ENCODE data around the gene RGSL1.

Gene RGSL1

DNA sequence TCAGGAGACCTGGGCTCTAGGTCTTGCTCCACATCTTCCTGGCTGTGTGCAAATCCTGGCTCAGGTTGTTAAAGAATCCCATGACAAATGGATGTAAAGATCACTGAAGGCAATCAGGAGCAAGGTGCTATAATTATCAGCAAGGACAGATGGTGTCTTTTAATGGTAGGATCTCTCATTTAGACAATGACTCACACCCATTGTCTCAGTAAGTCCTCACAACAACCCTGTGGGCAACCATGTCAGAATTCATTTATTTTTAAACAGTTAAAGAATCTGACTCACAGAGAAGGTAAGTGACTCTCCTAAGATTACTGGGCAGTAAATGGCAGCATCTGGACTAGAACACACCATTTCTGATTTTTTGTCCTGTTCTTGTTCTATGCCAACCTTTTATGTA, 106.3 kb downstream of the RGSL1 start:
- no peak overlapping the region for H3K4me3 ChIP-seq (ENCODE audit: low read depth, low read length)
- TF ChIP-seq, protein P1, sequence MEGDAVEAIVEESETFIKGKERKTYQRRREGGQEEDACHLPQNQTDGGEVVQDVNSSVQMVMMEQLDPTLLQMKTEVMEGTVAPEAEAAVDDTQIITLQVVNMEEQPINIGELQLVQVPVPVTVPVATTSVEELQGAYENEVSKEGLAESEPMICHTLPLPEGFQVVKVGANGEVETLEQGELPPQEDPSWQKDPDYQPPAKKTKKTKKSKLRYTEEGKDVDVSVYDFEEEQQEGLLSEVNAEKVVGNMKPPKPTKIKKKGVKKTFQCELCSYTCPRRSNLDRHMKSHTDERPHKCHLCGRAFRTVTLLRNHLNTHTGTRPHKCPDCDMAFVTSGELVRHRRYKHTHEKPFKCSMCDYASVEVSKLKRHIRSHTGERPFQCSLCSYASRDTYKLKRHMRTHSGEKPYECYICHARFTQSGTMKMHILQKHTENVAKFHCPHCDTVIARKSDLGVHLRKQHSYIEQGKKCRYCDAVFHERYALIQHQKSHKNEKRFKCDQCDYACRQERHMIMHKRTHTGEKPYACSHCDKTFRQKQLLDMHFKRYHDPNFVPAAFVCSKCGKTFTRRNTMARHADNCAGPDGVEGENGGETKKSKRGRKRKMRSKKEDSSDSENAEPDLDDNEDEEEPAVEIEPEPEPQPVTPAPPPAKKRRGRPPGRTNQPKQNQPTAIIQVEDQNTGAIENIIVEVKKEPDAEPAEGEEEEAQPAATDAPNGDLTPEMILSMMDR (conservative IDR thresholded peaks at IDR 0.05; ENCODE audit: low read depth, low read length): no peak
- no peak for DNase-seq (ENCODE audit: low read depth)

GRCh38 chr1:182560392-182560984, 110.5 kb downstream of the RGSL1 start:
- TF ChIP-seq, protein P1 (conservative IDR thresholded peaks at IDR 0.05; ENCODE audit: low read depth, low read length): no peak
- H3K4me3 ChIP-seq (ENCODE audit: low read depth, low read length): no peak overlapping the region
- no peak for DNase-seq (ENCODE audit: low read depth)

DNA sequence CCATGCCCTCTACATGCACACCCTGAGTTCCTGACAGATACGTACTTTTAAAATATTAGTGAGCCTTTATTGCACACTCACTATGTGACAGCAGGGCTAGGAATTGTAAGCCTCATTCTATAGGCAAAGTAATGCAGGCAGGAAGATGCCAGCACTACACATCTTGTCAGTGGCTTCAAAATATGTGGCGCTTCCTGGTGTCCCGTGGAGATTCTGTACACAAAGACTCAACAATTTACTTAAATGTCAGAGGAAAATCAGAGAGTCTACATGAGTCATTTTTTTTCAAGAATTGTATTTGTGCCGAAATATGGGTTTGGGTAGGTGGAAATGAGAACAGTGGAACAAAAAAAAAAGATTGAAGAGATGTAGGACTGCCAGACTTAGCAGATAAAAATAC, 111.5 kb downstream of the RGSL1 start:
- peak; percentile 33 for DNase-seq (ENCODE audit: low read depth)
- TF ChIP-seq, protein P1 (conservative IDR thresholded peaks at IDR 0.05; ENCODE audit: low read depth, low read length): no peak
- H3K4me3 ChIP-seq (ENCODE audit: low read depth, low read length): no peak overlapping the region

DNA sequence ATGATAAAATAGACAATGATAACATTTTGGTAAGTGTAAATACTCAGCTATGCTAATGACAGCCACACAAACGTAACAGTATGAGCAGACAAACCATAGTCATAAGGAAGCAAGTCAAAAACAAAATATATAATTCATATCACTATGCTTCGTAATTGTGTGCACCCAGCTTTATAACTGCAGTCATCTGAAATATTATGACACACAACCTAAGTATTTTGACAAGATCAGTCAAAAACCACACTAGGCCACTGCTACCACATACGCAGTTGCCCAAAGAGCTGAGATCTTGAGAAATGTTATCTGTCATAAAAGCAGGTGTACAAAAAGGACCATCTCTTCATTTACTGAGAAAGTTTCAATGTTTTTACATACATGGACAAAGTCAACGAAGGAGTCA, 113.1 kb downstream of the RGSL1 start:
- TF ChIP-seq, protein P1 (conservative IDR thresholded peaks at IDR 0.05; ENCODE audit: low read depth, low read length): no peak
- no peak overlapping the region for H3K4me3 ChIP-seq (ENCODE audit: low read depth, low read length)
- DNase-seq (ENCODE audit: low read depth): peak; percentile 22

- no peak overlapping the region for H3K4me3 ChIP-seq (ENCODE audit: low read depth, low read length)
- DNase-seq (ENCODE audit: low read depth): no peak
- TF ChIP-seq, protein P1 (conservative IDR thresholded peaks at IDR 0.05; ENCODE audit: low read depth, low read length): no peak
Observed at GRCh38 chr1:182564406-182565004, 114.6 kb downstream of the RGSL1 start.

- TF ChIP-seq, protein P1 (conservative IDR thresholded peaks at IDR 0.05; ENCODE audit: low read depth, low read length): no peak
- no peak overlapping the region for H3K4me3 ChIP-seq (ENCODE audit: low read depth, low read length)
- DNase-seq (ENCODE audit: low read depth): peak; percentile 39
Observed at GRCh38 chr1:182565537-182565936, 115.6 kb downstream of the RGSL1 start.

DNA sequence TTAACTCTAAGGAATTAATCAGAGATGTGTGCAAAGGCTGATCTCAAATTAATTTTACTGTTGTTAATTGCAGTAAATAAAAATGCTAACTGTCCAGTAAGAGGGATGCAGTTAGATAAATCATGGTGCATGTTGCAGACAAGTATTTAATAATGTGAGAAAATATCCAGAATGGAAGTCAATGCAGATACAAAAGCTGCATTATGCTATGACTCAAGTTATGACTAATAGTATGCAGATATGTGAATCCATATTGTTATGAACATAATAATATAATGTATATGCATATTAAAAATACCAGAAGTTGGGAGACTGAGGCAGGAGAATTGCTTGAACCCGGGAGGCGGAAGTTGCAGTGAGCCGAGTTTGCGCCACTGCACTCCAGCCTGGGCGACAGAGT, 117.7 kb downstream of the RGSL1 start:
- DNase-seq (ENCODE audit: low read depth): no peak
- no peak overlapping the region for H3K4me3 ChIP-seq (ENCODE audit: low read depth, low read length)
- TF ChIP-seq, protein P1 (conservative IDR thresholded peaks at IDR 0.05; ENCODE audit: low read depth, low read length): no peak
